Kidney epithelial cell (primary cell): Measurements from ENCODE around the gene LGR6. TPM values are rescaled to one million over a fixed set of nuclear protein-coding genes. Genes with fewer than 3 reads are reported as not detected.

Experiments used
- DNase-seq: peaks from one replicate; pipeline ENCODE4 v3.0.0-alpha.2; 2010; ENCODE audit warnings: low read depth
- H3K27me3 ChIP-seq: 2 replicates; pipeline ENCODE4 v1.6.0; 2011; ENCODE audit warnings: low read length; ENCODE audit not compliant: control insufficient read depth, insufficient read depth
- H3K36me3 ChIP-seq: 2 replicates; pipeline ENCODE4 v1.5.1; 2011; ENCODE audit warnings: low read length; ENCODE audit not compliant: control insufficient read depth, insufficient read depth
- H3K4me3 ChIP-seq: 2 replicates; pipeline ENCODE4 v1.5.1; 2011; ENCODE audit warnings: low read depth, mild to moderate bottlenecking, control low read depth, low read length
- total RNA-seq: library from RNA; depleted of rRNA; stranded (reverse); fragments of >200 nt; gene quantifications from 2 replicates; pipeline ENCODE4 v1.2.3, GENCODE V29; 2015
- TF ChIP-seq, protein P1 (sequence below): IDR thresholded peaks from 2 replicates; pipeline ENCODE4 v1.5.1; 2011; ENCODE audit warnings: mild to moderate bottlenecking, moderate library complexity, low read length, control low read depth, inconsistent platforms; ENCODE audit not compliant: insufficient read depth, poor library complexity, severe bottlenecking

Gene LGR6
- total RNA-seq, 1 donor from 2014 or later: 0.08 TPM

GRCh38 chr1:202200669-202201068 lies 7.1 kb downstream of the LGR6 start:
- Histone ChIP-seq H3K36me3 (no peaks in the 10 kb centered on the region), H3K4me3 (no peak overlapping the region), H3K27me3 (peaks cover 6% of the 10 kb centered on the region)
- DNase-seq: no peak
- TF ChIP-seq, protein P1, sequence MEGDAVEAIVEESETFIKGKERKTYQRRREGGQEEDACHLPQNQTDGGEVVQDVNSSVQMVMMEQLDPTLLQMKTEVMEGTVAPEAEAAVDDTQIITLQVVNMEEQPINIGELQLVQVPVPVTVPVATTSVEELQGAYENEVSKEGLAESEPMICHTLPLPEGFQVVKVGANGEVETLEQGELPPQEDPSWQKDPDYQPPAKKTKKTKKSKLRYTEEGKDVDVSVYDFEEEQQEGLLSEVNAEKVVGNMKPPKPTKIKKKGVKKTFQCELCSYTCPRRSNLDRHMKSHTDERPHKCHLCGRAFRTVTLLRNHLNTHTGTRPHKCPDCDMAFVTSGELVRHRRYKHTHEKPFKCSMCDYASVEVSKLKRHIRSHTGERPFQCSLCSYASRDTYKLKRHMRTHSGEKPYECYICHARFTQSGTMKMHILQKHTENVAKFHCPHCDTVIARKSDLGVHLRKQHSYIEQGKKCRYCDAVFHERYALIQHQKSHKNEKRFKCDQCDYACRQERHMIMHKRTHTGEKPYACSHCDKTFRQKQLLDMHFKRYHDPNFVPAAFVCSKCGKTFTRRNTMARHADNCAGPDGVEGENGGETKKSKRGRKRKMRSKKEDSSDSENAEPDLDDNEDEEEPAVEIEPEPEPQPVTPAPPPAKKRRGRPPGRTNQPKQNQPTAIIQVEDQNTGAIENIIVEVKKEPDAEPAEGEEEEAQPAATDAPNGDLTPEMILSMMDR: no peak

- Histone ChIP-seq H3K36me3 (no peaks in the 10 kb centered on the region), H3K4me3 (no peak overlapping the region), H3K27me3 (peaks cover 3% of the 10 kb centered on the region)
- TF ChIP-seq, protein P1: no peak
- no peak for DNase-seq
Observed at GRCh38 chr1:202201266-202201665, 7.7 kb downstream of the LGR6 start.

- Histone ChIP-seq H3K4me3 (no peak overlapping the region), H3K36me3 (no peaks in the 10 kb centered on the region), H3K27me3 (peaks cover 3% of the 10 kb centered on the region)
- DNase-seq: no peak
- TF ChIP-seq, protein P1: no peak
Observed at GRCh38 chr1:202201971-202202370, 8.4 kb downstream of the LGR6 start.

- no peaks in the 10 kb centered on the region for H3K36me3 ChIP-seq
- H3K27me3 ChIP-seq: peaks cover 3% of the 10 kb centered on the region
- no peak overlapping the region for H3K4me3 ChIP-seq
- no peak for DNase-seq
- TF ChIP-seq, protein P1: no peak
Observed at GRCh38 chr1:202202500-202203168, 9.0 kb downstream of the LGR6 start.

GRCh38 chr1:202203238-202204039 lies 9.8 kb downstream of the LGR6 start:
- Histone ChIP-seq H3K4me3 (no peak overlapping the region), H3K36me3 (no peaks in the 10 kb centered on the region), H3K27me3 (peaks cover 7% of the 10 kb centered on the region)
- DNase-seq: no peak
- TF ChIP-seq, protein P1: no peak

- TF ChIP-seq, protein P1: no peak
- H3K36me3 ChIP-seq: no peaks in the 10 kb centered on the region
- peaks cover 13% of the 10 kb centered on the region for H3K27me3 ChIP-seq
- H3K4me3 ChIP-seq: no peak overlapping the region
- DNase-seq: no peak
Observed at GRCh38 chr1:202204065-202204464, 10.5 kb downstream of the LGR6 start.
